Thyroid gland (tissue), 4 donors: ENCODE data around the gene CD274. TPM values are rescaled to one million over a fixed set of nuclear protein-coding genes. Genes with fewer than 3 reads are reported as not detected.

Source experiments
- DNase-seq, 2 donors: peaks; one replicate each; pipeline ENCODE4 v3.0.0-alpha.2; 2019
- H3K27ac ChIP-seq, 3 donors: fragments of 200-600 bp; sonication (generic); 1 replicate in 2 of 3; 2 replicates in 1 of 3; pipeline ENCODE4 v1.5.1; 2016 to 2019; ENCODE audit warnings: mild to moderate bottlenecking in 1 of 3, moderate library complexity in 1 of 3
- H3K27me3 ChIP-seq: fragments of 200-600 bp; sonication (generic); one replicate; pipeline ENCODE4 v1.5.1; 2019
- H3K36me3 ChIP-seq, 2 donors: fragments of 200-600 bp; sonication (generic); one replicate each; pipeline ENCODE4 v1.5.1; 2016 to 2019
- H3K4me1 ChIP-seq, 2 donors: fragments of 200-600 bp; sonication (generic); one replicate each; pipeline ENCODE4 v1.5.1; 2017 to 2019
- H3K4me3 ChIP-seq, 3 donors: fragments of 200-600 bp; sonication (generic); replicated peaks in 1 of 3; 1 replicate in 2 of 3; 2 replicates in 1 of 3; pipeline ENCODE4 v1.5.1; 2016; ENCODE audit warnings: mild to moderate bottlenecking in 1 of 3
- H3K9me3 ChIP-seq: fragments of 200-600 bp; sonication (generic); one replicate; pipeline ENCODE4 v1.5.1; 2017
- CTCF ChIP-seq, 6 experiments: fragments of 200-600 bp in 3 of 6; fragments of 450-650 bp in 3 of 6; sonication (generic) in 3 of 6; IDR thresholded peaks; one replicate each; pipeline ENCODE4 v1.5.1; 2016 to 2019; ENCODE audit warnings: antibody characterized with exemption in 6 of 6, mild to moderate bottlenecking in 2 of 6, inconsistent platforms in 1 of 6, moderate library complexity in 1 of 6
- WGBS, 2 donors: methylation state at CpG; one replicate each; pipeline ENCODE4 v1.1.5; 2017; 5-methylcytosine and 5-hydroxymethylcytosine counted together
- intact Hi-C: fragments of 100-400 bp; cut with DNase I; formaldehyde crosslinking; loops from one replicate; pipeline ENCODE4 v1.15.1; 2023
- total RNA-seq, 4 donors: library from RNA; depleted of rRNA; stranded (reverse); fragments of >200 nt; gene quantifications; one replicate each; pipeline ENCODE4 v1.2.3, GENCODE V29; 2016

CD274 gene
- total RNA-seq, 4 donors from 2014 or later = 3.0 to 6.5 (median 4.9) TPM

DNA sequence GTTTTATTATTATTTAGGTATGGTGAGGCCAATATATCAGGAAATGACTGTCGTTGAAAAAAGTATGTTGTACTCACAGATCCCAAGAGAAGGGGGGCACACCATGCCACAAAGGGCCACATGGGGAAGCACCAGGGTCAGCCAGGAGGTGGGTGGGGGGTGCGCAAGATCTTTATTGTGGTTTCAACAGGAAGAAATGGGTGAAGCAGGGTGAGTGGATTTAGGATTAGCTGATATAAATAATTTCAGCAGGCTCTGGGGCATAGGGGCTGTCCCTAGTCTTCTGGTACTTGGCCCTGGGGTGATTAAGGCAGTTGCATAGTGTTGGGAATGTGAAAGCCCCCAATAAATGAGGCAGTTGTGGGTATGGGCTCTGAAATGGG lies 68.6 kb downstream of the CD274 start:
- no peak for TF ChIP-seq CTCF (IDR thresholded peaks at IDR 0.05)
- H3K27me3 ChIP-seq = no peaks in the 10 kb centered on the region
- H3K27ac ChIP-seq = no peak overlapping the region
- no peaks in the 10 kb centered on the region for H3K36me3 ChIP-seq
- H3K4me3 ChIP-seq = no peak overlapping the region
- no peak for DNase-seq
- 78 to 86% methylated on average over 2 of the region's 2 CpGs for WGBS, 2 donors
- H3K9me3 ChIP-seq = no peaks in the 10 kb centered on the region
- intact Hi-C loops = no loop called here
- H3K4me1 ChIP-seq = no peaks in the 10 kb centered on the region

Other genes starting within 250 kb of the CD274 start
- not detected for gene INSL4, start 219.1 kb upstream of the CD274 start, total RNA-seq
- not detected for gene RLN2, start 145.8 kb upstream of the CD274 start, total RNA-seq
- gene RLN1, start 110.7 kb upstream of the CD274 start, total RNA-seq = 1 to 10 TPM in 1 of 4 donors, not detected in 3; 1.3 TPM
- gene PLGRKT, start 12.6 kb upstream of the CD274 start, total RNA-seq = 10 to 100 TPM; 16.2 to 32.7 (median 27.7) TPM
- gene PDCD1LG2, start 60.0 kb downstream of the CD274 start, total RNA-seq = 1 to 10 TPM in 3 of 4 donors, under 1 TPM in 1; 0.78 to 2.6 (median 1.6) TPM
- 10 to 100 TPM; 42.7 to 56.1 (median 44.9) TPM for gene RIC1, start 178.6 kb downstream of the CD274 start, total RNA-seq